ENCODE measurements around the gene FBLN2.

DNA sequence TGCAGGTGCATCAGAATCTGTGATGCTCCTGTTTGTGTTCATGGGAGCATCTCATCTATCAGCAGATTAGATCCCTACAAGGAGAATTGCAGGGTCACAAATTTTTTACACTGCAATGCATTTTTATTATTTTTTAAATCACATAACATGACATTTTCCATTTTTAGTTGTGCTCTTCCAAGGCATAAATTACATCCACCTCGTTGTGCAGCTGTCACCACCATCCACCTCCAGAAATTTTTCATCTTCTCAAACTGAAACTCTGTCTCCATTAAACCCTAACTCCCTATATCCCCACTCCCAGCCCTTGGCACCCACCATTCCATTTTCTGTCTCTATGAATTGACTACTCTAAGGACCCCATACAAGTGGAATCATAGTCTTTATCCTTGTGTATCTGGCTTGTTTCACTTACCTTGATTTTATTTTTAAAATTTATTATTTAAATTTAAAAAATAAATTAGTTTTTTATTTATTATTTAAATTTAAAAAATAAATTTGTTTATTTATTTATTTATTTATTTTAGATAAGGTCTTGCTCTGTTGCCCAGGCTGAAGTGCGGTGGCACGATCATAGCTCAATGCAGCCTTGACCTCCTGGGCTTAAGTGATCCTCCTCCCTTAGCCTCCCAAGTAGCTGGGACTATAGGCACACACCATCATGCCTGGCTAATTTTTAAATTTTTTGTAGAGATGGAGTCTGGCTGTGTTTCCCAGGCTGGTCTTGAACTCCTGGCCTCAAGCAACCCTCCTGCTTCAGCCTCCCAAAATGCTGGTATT is 47.7 kb downstream of the FBLN2 start:
- TF ChIP-seq POLR2A (IDR thresholded peaks at IDR 0.05) (no peak), CTCF (IDR thresholded peaks at IDR 0.05) (no peak), POLR2AphosphoS5 (IDR thresholded peaks at IDR 0.05) (no peak)

Measured in suprapubic skin (tissue), 4 donors.